ENCODE data around the gene SAG. TPM values are rescaled to one million over a fixed set of nuclear protein-coding genes. Genes with fewer than 3 reads are reported as not detected.

The SAG gene
- total RNA-seq (0.47 TPM in 1 of 2 replicates, not detected in the other), polyA plus RNA-seq (not detected in 2 replicates)

DNA sequence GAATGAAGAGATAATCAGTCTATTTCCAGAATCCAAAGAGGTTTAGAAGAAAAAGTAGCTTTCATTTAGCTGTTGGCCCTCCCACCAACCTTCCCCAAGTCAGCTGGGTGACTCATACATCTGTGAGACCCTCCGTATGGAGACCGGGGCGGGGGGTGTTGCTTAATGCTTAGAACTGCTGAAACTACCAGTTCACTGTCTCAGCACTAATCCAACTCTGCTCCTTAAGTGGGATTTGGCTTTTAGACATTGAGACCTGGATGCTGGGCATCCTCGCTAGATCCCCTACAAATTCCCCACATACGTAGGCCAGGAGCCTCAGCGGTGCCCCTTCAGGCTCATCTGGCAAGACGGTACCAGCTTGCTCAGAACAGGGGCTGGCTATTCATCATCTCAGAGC lies at the start of gene SAG:
SAG (plus strand) TSS at position 252 of the 400 bp plus-strand sequence. CDS start 1,374 bp downstream, outside the sequence.
- WGBS (ENCODE audit: low lambda C conversion rate, missing lambda C conversion rate): 66% methylated on average over 7 of the region's 7 CpGs
- no peaks in the 10 kb centered on the region for H3K27me3 ChIP-seq
- H3K4me2 ChIP-seq: no peak within 1 kb of the TSS
- H3K36me3 ChIP-seq (replicated peaks; ENCODE audit: insufficient read depth, low read depth): no peaks in the 10 kb centered on the region
- no peaks in the 10 kb centered on the region for H3K4me1 ChIP-seq (ENCODE audit: insufficient read depth)
- H3K9me3 ChIP-seq (ENCODE audit: low read depth): no peaks in the 10 kb centered on the region
- no peaks in the 10 kb centered on the region for H3K79me2 ChIP-seq
- no peak for DNase-seq (ENCODE audit: low spot score)
- H3K9me2 ChIP-seq (replicated peaks; ENCODE audit: insufficient read depth): no peaks in the 10 kb centered on the region
- H3K4me3 ChIP-seq: no peak within 1 kb of the TSS
- no peaks in the 10 kb centered on the region for H4K20me1 ChIP-seq (ENCODE audit: insufficient read depth, poor library complexity, severe bottlenecking)
- no peak within 1 kb of the TSS for H3K27ac ChIP-seq
- TF ChIP-seq EZH2phosphoT487 (IDR thresholded peaks at IDR 0.05; ENCODE audit: low read depth, severe bottlenecking, unreplicated experiment) (no peak), EZH2 (IDR thresholded peaks at IDR 0.05; ENCODE audit: borderline replicate concordance) (no peak)
- TF ChIP-seq, protein P1, sequence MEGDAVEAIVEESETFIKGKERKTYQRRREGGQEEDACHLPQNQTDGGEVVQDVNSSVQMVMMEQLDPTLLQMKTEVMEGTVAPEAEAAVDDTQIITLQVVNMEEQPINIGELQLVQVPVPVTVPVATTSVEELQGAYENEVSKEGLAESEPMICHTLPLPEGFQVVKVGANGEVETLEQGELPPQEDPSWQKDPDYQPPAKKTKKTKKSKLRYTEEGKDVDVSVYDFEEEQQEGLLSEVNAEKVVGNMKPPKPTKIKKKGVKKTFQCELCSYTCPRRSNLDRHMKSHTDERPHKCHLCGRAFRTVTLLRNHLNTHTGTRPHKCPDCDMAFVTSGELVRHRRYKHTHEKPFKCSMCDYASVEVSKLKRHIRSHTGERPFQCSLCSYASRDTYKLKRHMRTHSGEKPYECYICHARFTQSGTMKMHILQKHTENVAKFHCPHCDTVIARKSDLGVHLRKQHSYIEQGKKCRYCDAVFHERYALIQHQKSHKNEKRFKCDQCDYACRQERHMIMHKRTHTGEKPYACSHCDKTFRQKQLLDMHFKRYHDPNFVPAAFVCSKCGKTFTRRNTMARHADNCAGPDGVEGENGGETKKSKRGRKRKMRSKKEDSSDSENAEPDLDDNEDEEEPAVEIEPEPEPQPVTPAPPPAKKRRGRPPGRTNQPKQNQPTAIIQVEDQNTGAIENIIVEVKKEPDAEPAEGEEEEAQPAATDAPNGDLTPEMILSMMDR (IDR thresholded peaks at IDR 0.05; ENCODE audit: poor library complexity): no peak
- no peak within 1 kb of the TSS for H2AFZ ChIP-seq

DNA sequence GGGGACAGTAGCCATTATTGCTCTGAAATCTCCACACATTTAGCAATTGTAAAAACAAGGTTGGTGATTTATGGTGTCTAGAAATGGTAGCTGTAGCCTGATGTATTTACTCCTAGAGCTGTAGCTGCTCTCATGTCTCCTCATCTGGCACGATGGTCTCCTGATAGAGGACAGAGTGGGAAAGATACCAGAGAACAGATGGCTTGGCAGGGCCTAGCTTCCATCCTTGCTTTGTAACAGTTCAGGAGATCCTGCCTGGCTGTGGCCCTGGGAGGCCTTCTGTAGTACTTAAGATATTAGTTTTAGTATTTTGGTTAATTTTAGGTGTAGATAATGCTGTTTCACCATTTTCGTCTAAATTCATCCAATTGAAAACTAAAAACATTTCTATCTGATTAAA lies 49.4 kb upstream of the SAG start:
- no peaks in the 10 kb centered on the region for H3K27me3 ChIP-seq
- DNase-seq (ENCODE audit: low spot score): no peak
- H3K36me3 ChIP-seq (replicated peaks; ENCODE audit: insufficient read depth, low read depth): no peaks in the 10 kb centered on the region
- no peak overlapping the region for H3K4me3 ChIP-seq
- TF ChIP-seq EZH2phosphoT487 (IDR thresholded peaks at IDR 0.05; ENCODE audit: low read depth, severe bottlenecking, unreplicated experiment) (no peak), EZH2 (IDR thresholded peaks at IDR 0.05; ENCODE audit: borderline replicate concordance) (no peak)
- TF ChIP-seq, protein P1 (IDR thresholded peaks at IDR 0.05; ENCODE audit: poor library complexity): no peak
- H3K9me2 ChIP-seq (replicated peaks; ENCODE audit: insufficient read depth): no peaks in the 10 kb centered on the region
- H2AFZ ChIP-seq: no peak overlapping the region
- H3K27ac ChIP-seq: no peak overlapping the region
- peaks cover 41% of the 10 kb centered on the region for H3K79me2 ChIP-seq
- no peaks in the 10 kb centered on the region for H4K20me1 ChIP-seq (ENCODE audit: insufficient read depth, poor library complexity, severe bottlenecking)
- WGBS (ENCODE audit: low lambda C conversion rate, missing lambda C conversion rate): 94% methylated on average over 2 of the region's 2 CpGs
- H3K4me1 ChIP-seq (ENCODE audit: insufficient read depth): peaks cover 5% of the 10 kb centered on the region
- no peak overlapping the region for H3K4me2 ChIP-seq
- H3K9me3 ChIP-seq (ENCODE audit: low read depth): no peaks in the 10 kb centered on the region

DNA sequence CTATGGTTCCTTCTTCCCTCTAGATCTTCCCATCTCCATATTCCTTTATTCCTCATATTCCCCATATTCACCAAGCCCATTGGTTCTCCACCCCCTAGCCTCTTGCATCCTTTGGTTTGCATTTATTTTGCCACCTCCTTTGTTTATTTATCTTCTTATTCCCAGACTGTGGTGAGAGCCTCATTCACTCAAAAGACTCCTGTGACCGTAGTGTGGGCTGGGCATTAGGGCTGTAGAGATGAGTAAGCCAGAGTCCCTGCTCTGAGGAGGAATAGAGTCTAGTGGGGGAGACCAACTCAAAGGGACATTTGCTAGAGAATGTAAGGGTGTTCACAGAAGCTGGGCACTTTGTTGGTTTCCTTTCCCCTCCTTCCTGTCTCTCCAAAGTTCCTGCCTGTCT lies 47.9 kb upstream of the SAG start:
- Histone ChIP-seq H3K79me2 (peaks cover 26% of the 10 kb centered on the region), H3K27ac (no peak overlapping the region), H3K4me1 (ENCODE audit: insufficient read depth) (no peaks in the 10 kb centered on the region), H4K20me1 (ENCODE audit: insufficient read depth, poor library complexity, severe bottlenecking) (no peaks in the 10 kb centered on the region), H3K4me3 (no peak overlapping the region), H3K4me2 (no peak overlapping the region), H3K9me3 (ENCODE audit: low read depth) (no peaks in the 10 kb centered on the region), H3K27me3 (no peaks in the 10 kb centered on the region), H3K9me2 (replicated peaks; ENCODE audit: insufficient read depth) (no peaks in the 10 kb centered on the region), H3K36me3 (replicated peaks; ENCODE audit: insufficient read depth, low read depth) (no peaks in the 10 kb centered on the region), H2AFZ (no peak overlapping the region)
- no peak for DNase-seq (ENCODE audit: low spot score)
- 92% methylated on average over 1 of the region's 1 CpG for WGBS (ENCODE audit: low lambda C conversion rate, missing lambda C conversion rate)
- TF ChIP-seq, protein P1 (IDR thresholded peaks at IDR 0.05; ENCODE audit: poor library complexity): no peak
- no peak for TF ChIP-seq EZH2 (IDR thresholded peaks at IDR 0.05; ENCODE audit: borderline replicate concordance)
- no peak for TF ChIP-seq EZH2phosphoT487 (IDR thresholded peaks at IDR 0.05; ENCODE audit: low read depth, severe bottlenecking, unreplicated experiment)

DNA sequence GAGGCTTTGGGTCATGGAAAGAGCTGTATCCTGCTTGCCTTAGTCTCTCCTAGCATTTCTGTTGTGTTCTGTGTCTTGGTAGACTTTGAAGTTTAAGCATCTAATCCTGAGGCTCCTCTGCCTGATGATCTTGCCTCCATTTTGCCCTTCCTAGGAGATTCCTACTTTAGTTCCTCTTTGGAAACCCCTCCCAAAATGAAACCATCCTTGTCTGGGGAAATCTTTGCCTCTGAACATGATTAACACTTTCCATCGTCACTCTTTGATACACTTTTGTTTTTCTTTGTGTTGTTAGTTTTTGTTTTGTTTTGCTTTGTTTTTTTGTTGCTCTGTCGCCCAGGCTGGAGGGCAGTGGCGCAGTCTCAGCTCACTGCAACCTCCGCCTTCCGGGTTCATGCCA lies 47.0 kb upstream of the SAG start:
- Histone ChIP-seq H3K27ac (no peak overlapping the region), H3K4me3 (no peak overlapping the region), H3K9me2 (replicated peaks; ENCODE audit: insufficient read depth) (no peaks in the 10 kb centered on the region), H4K20me1 (ENCODE audit: insufficient read depth, poor library complexity, severe bottlenecking) (no peaks in the 10 kb centered on the region), H3K4me1 (ENCODE audit: insufficient read depth) (no peaks in the 10 kb centered on the region), H3K27me3 (no peaks in the 10 kb centered on the region), H3K4me2 (no peak overlapping the region), H3K9me3 (ENCODE audit: low read depth) (no peaks in the 10 kb centered on the region), H3K79me2 (peaks cover 17% of the 10 kb centered on the region), H2AFZ (no peak overlapping the region), H3K36me3 (replicated peaks; ENCODE audit: insufficient read depth, low read depth) (no peaks in the 10 kb centered on the region)
- no peak for DNase-seq (ENCODE audit: low spot score)
- WGBS (ENCODE audit: low lambda C conversion rate, missing lambda C conversion rate): 99% methylated on average over 5 of the region's 5 CpGs
- no peak for TF ChIP-seq EZH2 (IDR thresholded peaks at IDR 0.05; ENCODE audit: borderline replicate concordance)
- TF ChIP-seq, protein P1 (IDR thresholded peaks at IDR 0.05; ENCODE audit: poor library complexity): no peak
- TF ChIP-seq EZH2phosphoT487 (IDR thresholded peaks at IDR 0.05; ENCODE audit: low read depth, severe bottlenecking, unreplicated experiment): no peak

Measured in hepatocyte (in vitro differentiated cells).